Measurements from ENCODE around the gene MYBPC2.

GRCh38 chr19:50490991-50491472, 58.3 kb downstream of the MYBPC2 start:
- TF ChIP-seq, protein P1, sequence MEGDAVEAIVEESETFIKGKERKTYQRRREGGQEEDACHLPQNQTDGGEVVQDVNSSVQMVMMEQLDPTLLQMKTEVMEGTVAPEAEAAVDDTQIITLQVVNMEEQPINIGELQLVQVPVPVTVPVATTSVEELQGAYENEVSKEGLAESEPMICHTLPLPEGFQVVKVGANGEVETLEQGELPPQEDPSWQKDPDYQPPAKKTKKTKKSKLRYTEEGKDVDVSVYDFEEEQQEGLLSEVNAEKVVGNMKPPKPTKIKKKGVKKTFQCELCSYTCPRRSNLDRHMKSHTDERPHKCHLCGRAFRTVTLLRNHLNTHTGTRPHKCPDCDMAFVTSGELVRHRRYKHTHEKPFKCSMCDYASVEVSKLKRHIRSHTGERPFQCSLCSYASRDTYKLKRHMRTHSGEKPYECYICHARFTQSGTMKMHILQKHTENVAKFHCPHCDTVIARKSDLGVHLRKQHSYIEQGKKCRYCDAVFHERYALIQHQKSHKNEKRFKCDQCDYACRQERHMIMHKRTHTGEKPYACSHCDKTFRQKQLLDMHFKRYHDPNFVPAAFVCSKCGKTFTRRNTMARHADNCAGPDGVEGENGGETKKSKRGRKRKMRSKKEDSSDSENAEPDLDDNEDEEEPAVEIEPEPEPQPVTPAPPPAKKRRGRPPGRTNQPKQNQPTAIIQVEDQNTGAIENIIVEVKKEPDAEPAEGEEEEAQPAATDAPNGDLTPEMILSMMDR (IDR thresholded peaks at IDR 0.05) = no peak
- TF ChIP-seq RFX5 (IDR thresholded peaks at IDR 0.05; ENCODE audit: low read length) (no peak), CHD2 (IDR thresholded peaks at IDR 0.05; ENCODE audit: low read length, partially characterized antibody) (no peak), EZH2phosphoT487 (IDR thresholded peaks at IDR 0.05; ENCODE audit: borderline replicate concordance, low read depth) (no peak), SIN3A (IDR thresholded peaks at IDR 0.05; ENCODE audit: borderline replicate concordance, low read depth, low read length) (no peak), TAF1 (IDR thresholded peaks at IDR 0.05; ENCODE audit: borderline replicate concordance, low read depth, low read length) (no peak), EP300 (IDR thresholded peaks at IDR 0.05; ENCODE audit: borderline replicate concordance in 1 of 2, low read depth in 1 of 2, low read length in 1 of 2) (no peak), RAD21 (IDR thresholded peaks at IDR 0.05; ENCODE audit: low read length) (no peak)
- TF ChIP-seq, protein P2, sequence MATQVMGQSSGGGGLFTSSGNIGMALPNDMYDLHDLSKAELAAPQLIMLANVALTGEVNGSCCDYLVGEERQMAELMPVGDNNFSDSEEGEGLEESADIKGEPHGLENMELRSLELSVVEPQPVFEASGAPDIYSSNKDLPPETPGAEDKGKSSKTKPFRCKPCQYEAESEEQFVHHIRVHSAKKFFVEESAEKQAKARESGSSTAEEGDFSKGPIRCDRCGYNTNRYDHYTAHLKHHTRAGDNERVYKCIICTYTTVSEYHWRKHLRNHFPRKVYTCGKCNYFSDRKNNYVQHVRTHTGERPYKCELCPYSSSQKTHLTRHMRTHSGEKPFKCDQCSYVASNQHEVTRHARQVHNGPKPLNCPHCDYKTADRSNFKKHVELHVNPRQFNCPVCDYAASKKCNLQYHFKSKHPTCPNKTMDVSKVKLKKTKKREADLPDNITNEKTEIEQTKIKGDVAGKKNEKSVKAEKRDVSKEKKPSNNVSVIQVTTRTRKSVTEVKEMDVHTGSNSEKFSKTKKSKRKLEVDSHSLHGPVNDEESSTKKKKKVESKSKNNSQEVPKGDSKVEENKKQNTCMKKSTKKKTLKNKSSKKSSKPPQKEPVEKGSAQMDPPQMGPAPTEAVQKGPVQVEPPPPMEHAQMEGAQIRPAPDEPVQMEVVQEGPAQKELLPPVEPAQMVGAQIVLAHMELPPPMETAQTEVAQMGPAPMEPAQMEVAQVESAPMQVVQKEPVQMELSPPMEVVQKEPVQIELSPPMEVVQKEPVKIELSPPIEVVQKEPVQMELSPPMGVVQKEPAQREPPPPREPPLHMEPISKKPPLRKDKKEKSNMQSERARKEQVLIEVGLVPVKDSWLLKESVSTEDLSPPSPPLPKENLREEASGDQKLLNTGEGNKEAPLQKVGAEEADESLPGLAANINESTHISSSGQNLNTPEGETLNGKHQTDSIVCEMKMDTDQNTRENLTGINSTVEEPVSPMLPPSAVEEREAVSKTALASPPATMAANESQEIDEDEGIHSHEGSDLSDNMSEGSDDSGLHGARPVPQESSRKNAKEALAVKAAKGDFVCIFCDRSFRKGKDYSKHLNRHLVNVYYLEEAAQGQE (IDR thresholded peaks at IDR 0.05; ENCODE audit: low read depth, low read length) = no peak

All from SK-N-SH (cell line).